CD4-positive, alpha-beta T cell treated with Interleukin-17A for 1 hour (primary cell): ENCODE measurements around the gene CDIPT.

Experiments used
- DNase-seq: peaks from one replicate; pipeline ENCODE4 v3.0.0-alpha.2; 2020

The CDIPT gene

GRCh38 chr16:29809031-29809747, 53.8 kb downstream of the CDIPT start:
- no peak for DNase-seq
